GM10266 (cell line): ENCODE data around the gene PEF1.

Source experiments
- DNase-seq: peaks from one replicate; pipeline ENCODE4 v3.0.0; 2012; ENCODE audit errors: extremely low spot score
- CTCF ChIP-seq: IDR thresholded peaks from 2 replicates; pipeline ENCODE4 v1.5.1; 2012; ENCODE audit warnings: mild to moderate bottlenecking, low read depth; ENCODE audit not compliant: control insufficient read depth, insufficient read depth; ENCODE audit errors: missing control alignments

Gene PEF1

GRCh38 chr1:31614414-31615005 lies 30.2 kb downstream of the PEF1 start:
- no peak for TF ChIP-seq CTCF
- DNase-seq, result no peak

GRCh38 chr1:31609514-31610118 lies 35.1 kb downstream of the PEF1 start:
- TF ChIP-seq CTCF, result no peak
- no peak for DNase-seq

- no peak for TF ChIP-seq CTCF
- no peak for DNase-seq
Measured at GRCh38 chr1:31607360-31607759, 37.3 kb downstream of the PEF1 start.

- TF ChIP-seq CTCF, result no peak
- DNase-seq, result peak; percentile 89
Measured at GRCh38 chr1:31605908-31606427, 38.7 kb downstream of the PEF1 start.

GRCh38 chr1:31602081-31602480 lies 42.6 kb downstream of the PEF1 start:
- DNase-seq, result no peak
- no peak for TF ChIP-seq CTCF

GRCh38 chr1:31600641-31601040 lies 44.0 kb downstream of the PEF1 start:
- TF ChIP-seq CTCF, result no peak
- no peak for DNase-seq

- TF ChIP-seq CTCF, result no peak
- DNase-seq, result no peak
Measured at GRCh38 chr1:31598980-31599379, 45.7 kb downstream of the PEF1 start.
